ENCODE results near the gene PIK3R5. TPM values are rescaled to one million over a fixed set of nuclear protein-coding genes. Genes with fewer than 3 reads are reported as not detected.

PIK3R5 gene
- total RNA-seq, 1 donor from 2014 or later: 2.5 TPM

Other genes starting within 250 kb of the PIK3R5 start
- not detected for gene CCDC42, start 220.9 kb downstream of the PIK3R5 start, total RNA-seq
- not detected for gene SPDYE4, start 207.2 kb downstream of the PIK3R5 start, total RNA-seq
- not detected for gene MFSD6L, start 166.3 kb downstream of the PIK3R5 start, total RNA-seq
- gene PIK3R6, start 98.0 kb downstream of the PIK3R5 start, total RNA-seq: 1.4 TPM
- gene NTN1, start 55.8 kb upstream of the PIK3R5 start, total RNA-seq: 28.4 TPM